PC-9 (cell line): Measurements from ENCODE around the gene PLXNC1.

Source experiments
- CTCF ChIP-seq: fragments of 200-600 bp; sonication (generic); conservative IDR thresholded peaks from 2 replicates; pipeline ENCODE4 v1.6.1; 2017; ENCODE audit warnings: mixed run types, antibody characterized with exemption, mild to moderate bottlenecking, moderate library complexity
- EZH2 ChIP-seq: fragments of 200-600 bp; sonication (generic); IDR thresholded peaks from 2 replicates; pipeline ENCODE4 v1.8.0; 2017; ENCODE audit warnings: antibody characterized with exemption, low read depth

GRCh38 chr12:94263905-94264561 is 115.7 kb downstream of the PLXNC1 start:
- TF ChIP-seq CTCF (no peak), EZH2 (no peak)
